Activated gamma-delta T cell (primary cell): Measurements from ENCODE around the gene RTN4RL1.

Experiments
- DNase-seq: peaks from one replicate; lab custom pipeline; 2025; lab: John Stamatoyannopoulos, UW

RTN4RL1 gene

DNA sequence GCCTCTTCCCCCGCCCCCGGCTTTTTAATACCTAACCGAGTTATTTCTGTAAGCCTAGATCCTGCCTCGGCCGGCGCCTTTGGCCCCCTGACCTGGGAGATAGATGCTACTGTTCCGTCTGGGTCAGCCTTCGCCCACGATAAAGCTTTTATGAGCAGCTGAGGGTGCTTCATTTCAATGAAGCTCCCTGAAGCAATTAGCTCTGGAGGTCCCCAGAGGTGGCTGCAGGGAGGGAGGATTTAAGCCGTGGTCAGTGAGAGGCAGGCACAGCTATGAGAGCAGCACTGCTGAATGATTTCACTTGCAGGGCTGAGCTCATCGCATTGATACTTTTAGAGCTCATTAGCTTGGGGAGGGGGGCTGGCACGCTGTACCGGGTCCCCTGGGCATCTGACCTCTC lies 105.9 kb downstream of the RTN4RL1 start:
- DNase-seq = no peak

DNA sequence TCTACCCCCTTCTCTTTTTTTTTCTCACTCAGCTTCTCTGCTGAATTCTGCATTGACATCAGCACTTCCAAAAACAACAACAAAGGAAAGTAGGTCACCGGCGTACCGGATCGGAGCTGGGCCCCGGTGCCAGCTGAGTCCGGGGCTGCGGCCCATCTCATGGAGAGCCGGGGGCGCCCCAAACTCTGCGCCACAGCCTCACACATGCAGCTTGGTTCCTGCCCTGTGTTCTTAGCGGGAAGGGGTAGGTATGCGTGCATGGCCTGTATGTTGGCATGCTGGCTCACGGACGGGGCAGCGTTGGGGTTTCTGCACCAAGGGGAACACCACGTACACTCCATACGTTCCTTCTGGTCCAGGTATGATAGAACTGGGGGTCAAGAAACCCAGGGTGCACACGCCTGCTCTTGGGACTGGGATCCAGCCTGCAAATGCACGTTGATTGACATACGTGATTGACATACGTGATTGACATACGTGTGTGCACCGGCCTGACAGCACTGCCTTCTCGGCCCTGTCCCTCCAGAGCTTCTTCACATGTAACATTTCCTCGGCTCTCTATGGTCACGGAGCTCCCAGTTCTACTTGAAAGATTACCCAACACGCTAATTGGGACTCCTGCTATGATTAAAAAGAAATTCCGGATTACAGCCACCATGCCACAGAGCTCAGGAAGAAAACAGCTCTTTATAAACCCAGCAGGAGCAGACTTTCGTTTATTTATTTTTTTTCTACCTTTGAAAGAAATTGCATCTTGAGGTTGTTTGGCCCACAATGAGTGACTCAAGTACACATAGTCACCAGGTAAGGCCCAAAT lies 106.6 kb downstream of the RTN4RL1 start:
- no peak for DNase-seq

- no peak for DNase-seq
Measured at GRCh38 chr17:1916963-1917715, 108.0 kb downstream of the RTN4RL1 start.

- no peak for DNase-seq
Measured at GRCh38 chr17:1916316-1916715, 108.8 kb downstream of the RTN4RL1 start.

DNA sequence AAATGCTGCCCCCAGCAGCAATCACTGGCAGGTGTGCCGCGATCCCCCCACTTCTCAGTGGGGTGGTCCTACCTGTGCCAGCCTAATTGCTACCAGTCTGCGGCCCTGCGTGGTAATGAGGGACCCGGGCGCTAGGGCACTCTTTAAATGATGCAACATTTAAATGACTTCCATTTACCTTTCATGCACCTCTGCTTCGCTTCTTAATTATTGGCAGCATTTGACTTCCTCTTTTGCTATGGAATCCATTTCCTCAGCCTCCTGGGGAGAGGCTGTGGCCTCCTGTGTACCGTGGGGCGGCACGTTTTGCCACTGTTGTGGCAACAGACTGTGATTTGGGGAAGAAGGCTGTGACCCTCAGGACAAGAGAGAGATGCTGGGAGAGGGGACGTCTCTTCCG lies 109.2 kb downstream of the RTN4RL1 start:
- no peak for DNase-seq

- DNase-seq = no peak
Measured at GRCh38 chr17:1914661-1915083, 110.5 kb downstream of the RTN4RL1 start.

DNA sequence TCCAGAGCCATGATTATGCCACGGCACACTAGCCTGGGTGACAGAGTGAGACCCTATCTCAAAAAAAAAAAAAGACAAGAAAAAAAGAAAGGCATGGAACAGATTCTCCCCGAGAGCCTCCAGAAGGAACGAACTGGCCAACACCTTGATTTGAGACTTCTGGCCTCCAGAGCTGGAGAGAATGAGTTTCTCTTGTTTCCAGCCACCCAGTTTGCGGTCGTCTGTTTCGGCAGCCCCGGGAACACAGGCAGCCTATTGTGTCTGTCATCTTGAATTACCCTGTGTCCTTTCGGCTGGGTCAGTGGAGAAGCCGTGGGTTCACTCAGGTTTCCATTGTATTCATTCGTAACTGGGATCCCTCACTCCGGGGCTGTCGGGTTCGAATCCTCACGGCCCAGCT lies 111.4 kb downstream of the RTN4RL1 start:
- DNase-seq = no peak

- no peak for DNase-seq
Measured at GRCh38 chr17:1912146-1912545, 113.0 kb downstream of the RTN4RL1 start.

- DNase-seq = no peak
Measured at GRCh38 chr17:1909985-1910384, 115.1 kb downstream of the RTN4RL1 start.

- no peak for DNase-seq
Measured at GRCh38 chr17:1908699-1909309, 116.3 kb downstream of the RTN4RL1 start.

- no peak for DNase-seq
Measured at GRCh38 chr17:1907909-1908698, 117.0 kb downstream of the RTN4RL1 start.

DNA sequence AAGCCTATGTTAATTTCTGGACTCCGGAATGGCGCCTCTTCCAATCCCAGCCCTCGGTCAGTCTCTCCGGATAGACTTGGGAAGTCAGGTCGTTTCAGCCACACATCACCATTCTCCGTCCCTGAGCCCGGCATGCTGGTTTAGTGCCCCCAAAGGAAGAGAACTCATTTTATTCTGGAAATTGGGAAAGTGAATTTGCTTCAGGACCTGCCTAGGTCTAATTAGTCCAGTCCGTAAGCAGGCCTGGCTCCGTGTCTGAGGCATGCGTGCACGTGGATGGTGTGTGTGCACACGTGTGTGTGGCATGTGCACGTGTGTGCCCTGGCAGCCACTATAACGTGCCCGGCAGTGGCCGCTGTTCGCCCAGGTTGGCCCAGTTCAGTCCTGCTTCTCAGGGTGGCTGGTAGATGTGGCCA lies 117.9 kb downstream of the RTN4RL1 start:
- DNase-seq = no peak

- DNase-seq = no peak
Measured at GRCh38 chr17:1906662-1907101, 118.5 kb downstream of the RTN4RL1 start.

- no peak for DNase-seq
Measured at GRCh38 chr17:1905190-1905913, 119.8 kb downstream of the RTN4RL1 start.

DNA sequence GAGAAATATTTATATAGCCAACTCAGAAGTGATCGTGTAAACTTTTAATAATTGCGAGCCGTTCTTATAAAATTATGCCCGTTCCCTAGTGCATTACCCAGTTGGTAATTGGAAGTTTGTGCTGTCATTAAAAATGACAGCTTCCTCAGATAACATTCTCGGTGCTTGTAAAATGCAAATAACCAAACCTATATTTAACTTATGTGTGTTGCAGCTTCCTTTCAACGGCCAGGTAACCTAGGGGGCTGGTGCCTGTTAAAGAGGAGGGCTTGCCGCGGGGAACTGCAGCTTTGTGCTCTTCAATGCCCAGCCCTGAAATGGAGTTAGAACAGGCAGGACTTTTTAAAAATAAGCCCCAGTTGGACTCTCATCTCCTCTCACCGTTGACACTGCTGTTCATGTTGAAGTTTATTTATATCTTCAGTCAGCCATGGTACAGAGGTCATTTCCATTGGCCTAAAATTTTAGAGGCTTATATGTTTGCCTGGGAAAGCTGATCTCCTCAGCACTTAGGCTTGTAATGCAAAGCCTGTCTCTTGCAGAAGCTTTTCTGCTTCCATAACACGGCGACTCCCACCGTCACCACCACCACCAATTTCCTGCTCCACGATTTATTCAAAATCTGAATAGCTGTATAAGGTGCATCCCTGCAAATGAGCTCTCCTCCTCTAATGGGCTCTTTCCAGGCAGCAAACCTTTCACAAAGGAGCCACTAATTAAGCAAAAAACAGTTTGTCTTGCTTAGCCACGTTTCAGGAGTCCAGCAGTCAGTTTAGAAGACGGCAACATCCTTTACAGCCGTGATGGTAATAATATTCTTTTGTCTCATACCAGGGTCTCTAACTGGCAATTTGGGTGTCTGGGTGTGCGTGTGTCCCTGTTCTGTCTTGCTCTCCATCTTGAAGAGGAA lies 120.6 kb downstream of the RTN4RL1 start:
- DNase-seq = no peak

DNA sequence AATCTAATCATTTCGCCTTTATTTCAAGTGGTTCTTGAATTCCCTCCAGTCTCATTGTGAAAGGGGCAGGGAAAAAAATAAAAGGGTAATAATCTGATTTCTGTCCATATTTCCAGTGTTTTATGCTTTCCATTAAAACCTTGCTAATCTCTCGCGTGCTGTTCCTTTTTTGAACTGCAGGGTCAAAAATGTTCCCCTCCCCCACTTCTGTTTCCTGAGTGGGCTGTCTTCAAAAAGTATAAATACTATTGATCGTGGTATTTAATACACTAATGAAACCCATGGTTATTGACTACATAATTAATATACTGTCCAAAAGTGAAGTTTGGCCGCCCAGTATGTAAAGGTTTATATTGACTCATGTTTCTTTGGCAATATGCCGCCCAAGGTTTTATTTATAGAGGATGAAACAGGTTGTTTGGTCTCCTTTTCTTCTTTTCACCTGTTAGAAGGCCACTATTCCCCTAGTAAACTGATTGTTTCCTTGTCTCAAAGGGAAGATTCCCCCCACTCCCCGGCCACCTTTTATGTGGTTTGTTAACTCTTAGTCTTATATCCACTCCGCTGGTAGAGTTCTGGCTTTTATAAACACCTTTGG lies 125.6 kb downstream of the RTN4RL1 start:
- DNase-seq = no peak

- no peak for DNase-seq
Measured at GRCh38 chr17:1898872-1899271, 126.3 kb downstream of the RTN4RL1 start.

DNA sequence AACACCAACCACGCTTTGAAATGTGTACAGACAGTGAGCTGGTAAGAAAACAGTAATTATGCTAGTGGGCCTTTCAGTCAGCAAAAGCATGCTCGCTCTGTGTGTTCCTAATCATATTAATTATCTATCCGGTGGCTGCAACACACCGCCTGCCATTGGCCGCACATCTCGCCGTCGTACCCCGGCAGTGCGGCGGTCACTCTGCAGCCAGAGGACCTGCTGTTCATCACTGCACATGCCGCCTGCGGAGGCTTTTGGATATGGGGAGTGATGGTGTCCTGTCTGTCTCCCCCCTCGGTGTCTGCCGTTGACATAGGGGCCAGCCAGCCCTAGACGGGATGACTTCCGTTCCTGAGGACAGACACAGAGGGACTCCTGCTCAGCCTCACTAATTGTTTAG lies 126.8 kb downstream of the RTN4RL1 start:
- DNase-seq = no peak

DNA sequence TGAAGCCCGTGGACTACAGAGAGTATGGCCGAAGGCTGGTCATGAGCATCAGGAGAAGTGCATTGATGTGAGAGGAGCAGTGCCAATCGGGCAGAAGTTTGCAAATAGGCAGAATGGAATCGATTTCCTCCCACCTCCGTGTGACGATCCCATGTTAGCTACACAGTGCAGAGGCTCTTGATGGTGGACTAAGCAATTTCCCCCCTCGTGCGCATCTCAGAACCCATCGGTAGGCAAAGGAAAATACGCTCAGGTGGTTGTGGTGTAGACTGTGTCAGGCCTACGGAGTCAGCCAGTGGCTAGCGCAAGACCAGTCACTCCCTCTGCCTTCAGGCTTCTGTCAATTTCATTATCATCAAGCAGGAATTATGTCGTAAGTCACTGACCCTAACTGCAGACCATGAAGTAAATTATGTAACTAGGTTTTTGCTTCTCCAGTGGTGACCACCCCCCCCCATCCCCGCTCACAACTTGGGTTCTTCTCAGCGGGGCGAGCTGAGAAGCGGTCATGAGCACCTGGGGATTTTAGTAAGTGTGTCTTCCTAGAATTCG lies 128.0 kb downstream of the RTN4RL1 start:
- no peak for DNase-seq
